NCI-H526 treated with DMSO at 0.1 percent for 48 hours (cell line): ENCODE measurements around the gene S1PR5.
"Not testable (repeated sequence)": the region's sequence is repeated elsewhere in the genome, so short reads cannot be mapped to it uniquely, and the experiment has no call there.

Source experiments
- DNase-seq: peaks from one replicate; lab custom pipeline; 2025; lab: John Stamatoyannopoulos, UW

The S1PR5 gene

DNA sequence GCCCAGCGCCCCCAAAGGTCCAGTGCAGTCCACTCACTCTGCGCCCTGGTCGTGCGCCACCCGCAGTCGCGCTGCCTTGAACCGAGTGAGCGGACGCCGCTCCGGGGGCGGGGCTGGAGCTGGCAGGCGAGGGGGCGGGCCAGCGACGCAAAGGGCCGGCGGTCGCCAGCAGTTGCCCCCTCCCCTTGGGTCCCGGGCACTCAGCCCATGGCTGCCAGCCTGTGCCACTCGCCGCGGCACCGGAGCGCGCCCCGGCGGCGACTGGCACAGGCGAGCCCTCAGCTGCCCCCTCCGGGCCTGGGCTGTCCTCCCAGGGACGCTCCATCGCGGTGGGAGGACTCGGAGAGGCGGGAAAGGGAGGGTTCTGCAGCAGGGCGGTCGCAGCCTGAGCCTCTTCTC is at the start of gene S1PR5:
Gene S1PR5 (minus strand): TSS at position 87 of the 399 bp plus-strand sequence. CDS start 2,436 bp downstream, outside the sequence.
- no peak for DNase-seq

- DNase-seq = no peak
These were observed 49.6 kb upstream of the S1PR5 start for GRCh38 chr19:10566658-10567410.

DNA sequence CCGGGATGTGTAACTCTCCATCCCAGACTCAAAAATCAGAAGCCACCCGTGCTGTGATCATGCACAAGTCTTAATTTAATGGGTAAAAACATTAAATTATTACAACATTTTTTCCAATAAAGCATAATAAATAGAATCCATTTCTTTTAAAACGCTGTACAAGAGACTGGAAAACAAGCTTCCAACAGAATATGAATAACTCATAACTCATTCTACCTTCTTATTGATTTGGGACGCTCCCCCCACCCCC is 49.1 kb upstream of the S1PR5 start:
- no peak for DNase-seq

DNA sequence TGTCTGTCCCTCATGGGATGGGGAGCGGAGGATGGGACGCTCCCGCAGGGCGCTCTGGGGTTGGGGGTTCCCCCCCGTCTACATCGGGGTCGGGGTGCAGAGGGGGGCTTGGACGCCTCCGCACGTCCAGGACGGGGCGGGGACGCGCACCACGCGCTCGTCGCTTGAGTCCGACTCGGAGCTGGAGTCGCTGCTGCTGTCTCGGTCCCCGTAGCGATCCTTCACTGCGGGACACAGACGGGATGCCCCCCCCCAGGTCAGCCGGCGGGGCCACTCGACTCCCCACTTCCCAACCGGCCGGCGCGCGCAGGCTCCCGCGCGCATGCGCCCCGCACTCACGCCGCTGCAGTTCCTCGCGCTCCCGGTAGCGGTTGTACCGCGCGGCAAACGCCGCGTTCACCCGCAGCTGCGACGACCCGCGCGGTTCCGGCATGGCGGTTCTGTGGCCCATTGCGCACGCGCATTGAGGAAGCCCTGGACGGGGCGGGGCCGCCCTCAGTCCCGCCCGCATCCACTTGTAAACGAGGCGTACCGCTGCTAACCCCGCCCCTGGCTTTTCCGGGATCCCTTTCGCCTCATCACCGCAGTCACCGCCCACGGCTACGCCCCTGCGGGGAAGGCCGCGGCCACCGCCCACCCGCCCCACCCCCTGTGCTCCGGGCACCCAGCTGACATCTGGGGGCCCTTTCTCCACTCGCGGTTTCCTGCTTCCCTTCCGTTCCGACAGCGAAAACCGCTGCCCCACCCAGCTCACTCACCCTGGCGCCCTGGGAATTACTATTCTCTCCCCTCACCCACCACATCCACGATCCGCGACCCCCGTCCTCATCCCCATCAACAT is 48.5 kb upstream of the S1PR5 start, which contains the start of gene KRI1:
Gene KRI1 (minus strand): TSS at position 444 of the 841 bp plus-strand sequence. CDS start 11 bp downstream, at position 433.
- peak; percentile 85 for DNase-seq

GRCh38 chr19:10565028-10565566 is 47.9 kb upstream of the S1PR5 start:
- no peak for DNase-seq

DNA sequence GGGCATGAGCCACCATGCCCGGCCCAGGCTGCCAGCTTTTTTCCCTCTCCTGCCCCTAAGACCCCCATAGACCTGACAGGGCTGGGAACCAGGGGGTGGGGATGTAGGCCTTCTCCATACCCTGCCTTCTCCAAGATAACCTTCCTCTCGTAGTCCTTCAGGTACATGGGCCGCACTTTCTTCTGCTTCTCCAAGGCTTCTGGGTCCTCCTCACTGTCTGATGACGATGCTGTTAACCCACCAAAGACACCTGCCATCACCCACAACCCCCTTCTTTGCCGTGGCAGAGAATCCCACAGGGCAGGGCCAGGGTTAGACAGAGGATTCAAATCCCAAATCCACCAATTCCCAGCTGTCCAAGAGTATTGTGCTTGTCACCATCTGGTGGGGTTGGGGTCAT is 45.4 kb upstream of the S1PR5 start:
- no peak for DNase-seq

DNA sequence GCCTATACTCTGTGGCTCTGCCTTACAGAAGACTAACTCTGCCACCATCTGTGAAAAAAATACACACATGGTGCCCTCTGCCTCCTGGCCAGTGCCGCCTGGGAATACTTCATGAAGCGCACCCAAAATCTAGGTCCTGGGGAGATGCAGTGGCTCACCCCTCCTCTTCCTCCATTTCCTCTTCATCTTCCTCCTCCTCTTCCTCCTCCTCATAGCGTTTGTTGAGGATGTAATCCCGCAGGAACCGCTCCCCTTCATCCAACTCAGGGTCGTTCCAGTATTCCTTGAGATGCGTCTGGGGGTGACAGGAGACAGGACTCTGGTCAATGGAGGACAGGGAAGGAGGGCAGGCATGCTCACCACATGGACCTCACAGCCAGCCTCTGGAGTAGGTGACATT is 42.9 kb upstream of the S1PR5 start:
- no peak for DNase-seq

DNA sequence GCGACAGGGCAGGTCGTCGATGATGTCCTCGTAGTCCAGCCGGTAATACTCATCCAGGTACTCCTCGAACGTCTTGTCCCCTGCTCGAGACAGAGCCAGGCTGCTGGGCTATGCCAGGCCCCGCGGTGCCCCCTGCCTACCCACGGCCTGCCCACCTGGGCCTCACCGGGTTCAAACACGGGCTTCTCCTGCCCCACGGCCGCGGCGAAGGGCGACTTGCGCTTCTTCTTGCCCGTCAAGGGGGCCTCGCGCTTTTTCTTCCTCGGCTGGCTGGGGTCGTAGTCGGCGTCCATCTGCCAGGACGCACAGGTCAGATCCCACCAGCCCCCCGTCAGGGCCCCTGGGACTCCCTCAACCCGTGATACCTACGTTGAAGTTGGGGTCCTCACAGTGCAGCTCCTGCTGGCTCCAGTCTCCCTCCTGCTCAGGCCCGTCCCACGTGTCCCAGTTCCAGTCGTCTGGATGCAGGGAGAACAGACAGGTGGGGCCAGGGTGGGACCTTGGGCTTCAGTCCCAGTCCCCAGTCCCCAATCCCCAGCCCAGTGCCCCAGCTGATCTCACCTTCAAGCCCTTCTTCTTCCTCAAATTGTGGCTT is 40.5 kb upstream of the S1PR5 start:
- DNase-seq = no peak

- DNase-seq = no peak
These were observed 38.3 kb upstream of the S1PR5 start for GRCh38 chr19:10555610-10555973.

- no peak for DNase-seq
These were observed 37.7 kb upstream of the S1PR5 start for GRCh38 chr19:10554760-10555609.

DNA sequence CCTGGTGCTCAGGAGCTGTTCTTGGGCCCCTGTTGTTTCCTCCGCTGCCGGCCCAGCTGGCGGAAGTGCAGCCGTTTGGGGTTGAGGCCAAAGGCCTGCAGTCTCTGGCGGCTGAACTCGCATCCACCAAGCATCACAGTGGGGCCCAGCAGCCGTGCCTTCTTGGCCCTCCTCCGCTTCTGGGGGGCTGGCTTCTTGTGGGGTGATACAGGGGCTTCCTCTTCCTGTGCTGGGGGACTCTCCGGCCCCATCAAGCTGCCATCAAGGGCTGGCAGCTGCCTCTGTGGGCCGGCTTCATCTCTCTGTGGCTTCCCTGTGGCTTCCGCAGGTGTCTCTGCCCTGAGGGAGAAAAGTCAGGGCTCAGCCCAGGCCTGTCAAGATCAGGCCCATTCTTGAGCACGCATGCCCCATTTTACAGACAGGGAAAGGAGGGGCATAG is 36.7 kb upstream of the S1PR5 start:
- no peak for DNase-seq

- no peak for DNase-seq
These were observed 35.9 kb upstream of the S1PR5 start for GRCh38 chr19:10553087-10553667.

DNA sequence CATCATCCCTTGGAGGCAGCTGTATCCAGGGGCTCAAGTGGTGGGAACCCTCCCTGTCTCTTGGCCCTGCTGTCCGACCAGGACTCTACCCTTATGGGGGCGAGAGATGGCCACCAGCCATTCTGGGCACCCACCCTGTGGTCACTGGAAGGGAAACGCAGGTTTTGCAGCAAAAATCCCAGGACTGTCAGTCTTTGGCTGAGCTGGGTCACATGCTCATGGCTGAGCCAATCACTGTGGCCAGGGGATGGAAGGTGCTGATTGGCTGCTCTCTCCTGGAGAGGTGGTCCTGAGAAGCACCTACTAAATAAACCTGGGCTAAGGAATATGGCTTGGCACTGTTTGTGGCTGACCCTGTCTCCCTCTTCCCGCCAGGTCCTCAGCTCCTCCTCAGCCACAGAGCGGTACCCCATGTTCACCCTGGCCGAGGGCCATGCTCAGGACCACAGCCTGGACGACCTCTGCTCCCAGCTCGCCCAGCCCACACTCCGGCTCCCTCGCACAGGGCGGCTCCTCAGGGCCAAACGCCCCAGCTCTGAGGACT is 35.3 kb upstream of the S1PR5 start:
- no peak for DNase-seq

DNA sequence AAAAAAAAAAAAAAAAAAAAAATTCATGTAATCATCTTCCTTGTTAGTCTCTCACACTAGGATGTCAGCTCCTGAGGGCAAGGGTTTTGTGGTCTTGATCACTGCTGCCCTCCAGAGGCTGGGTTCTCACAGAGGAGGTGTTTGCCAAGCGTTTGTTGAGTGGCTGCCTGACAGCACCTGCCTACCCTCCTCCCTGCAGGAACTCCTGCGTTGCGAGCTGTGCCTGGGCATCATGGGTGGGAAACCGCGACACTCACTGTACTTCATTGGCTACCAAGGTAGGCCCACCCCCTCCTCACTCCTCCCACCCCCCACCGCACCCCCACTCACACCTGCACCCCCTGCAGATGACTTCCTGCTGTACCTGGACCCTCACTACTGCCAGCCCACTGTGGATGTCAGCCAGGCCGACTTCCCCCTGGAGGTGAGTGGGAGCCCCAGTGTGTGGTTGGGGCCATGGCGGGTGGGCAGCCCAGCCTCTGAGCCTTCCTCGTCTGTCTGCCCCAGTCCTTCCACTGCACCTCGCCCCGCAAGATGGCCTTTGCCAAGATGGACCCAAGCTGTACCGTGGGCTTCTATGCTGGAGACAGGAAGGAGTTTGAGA is 34.6 kb upstream of the S1PR5 start:
- no peak for DNase-seq

GRCh38 chr19:10551006-10551405 is 33.8 kb upstream of the S1PR5 start:
- not testable (repeated sequence) for DNase-seq

- DNase-seq = no peak
These were observed 33.1 kb upstream of the S1PR5 start for GRCh38 chr19:10550336-10550735.

DNA sequence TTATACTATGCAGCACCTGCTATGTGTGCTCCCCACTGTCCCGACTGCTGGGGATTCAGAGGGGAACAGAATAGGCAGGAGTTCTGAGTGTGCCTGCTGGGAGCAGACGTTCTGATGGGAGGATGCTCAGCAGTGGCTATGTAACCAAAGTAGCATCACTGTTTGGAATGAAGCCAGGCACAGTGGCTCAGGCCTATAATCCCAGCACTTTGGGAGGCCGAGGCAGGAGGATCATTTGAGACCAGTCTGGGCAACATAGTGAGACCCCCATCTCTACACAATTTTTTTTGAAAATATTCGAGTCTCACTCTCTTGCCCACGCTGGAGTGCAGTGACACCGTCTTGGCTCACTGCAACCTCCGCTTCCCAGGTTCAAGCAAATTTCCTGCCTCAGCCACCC is 32.5 kb upstream of the S1PR5 start:
- no peak for DNase-seq

GRCh38 chr19:10548746-10549276 is 31.6 kb upstream of the S1PR5 start:
- no peak for DNase-seq

DNA sequence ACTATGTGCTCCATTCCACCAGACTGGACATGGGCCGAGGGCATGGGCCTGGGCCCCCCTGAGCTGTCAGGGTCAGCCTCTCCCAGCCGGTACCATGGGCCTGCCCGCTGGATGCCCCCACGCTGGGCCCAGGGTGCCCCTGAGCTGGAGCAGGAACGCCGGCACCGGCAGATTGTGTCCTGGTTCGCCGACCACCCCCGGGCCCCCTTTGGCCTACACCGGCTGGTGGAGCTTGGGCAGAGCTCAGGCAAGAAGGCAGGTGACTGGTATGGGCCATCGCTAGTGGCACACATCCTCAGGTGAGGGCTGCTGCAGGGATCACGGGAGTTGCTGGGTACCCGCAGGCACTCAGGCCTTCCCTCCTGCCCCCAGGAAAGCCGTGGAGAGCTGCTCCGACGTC is 29.6 kb upstream of the S1PR5 start:
- no peak for DNase-seq

DNA sequence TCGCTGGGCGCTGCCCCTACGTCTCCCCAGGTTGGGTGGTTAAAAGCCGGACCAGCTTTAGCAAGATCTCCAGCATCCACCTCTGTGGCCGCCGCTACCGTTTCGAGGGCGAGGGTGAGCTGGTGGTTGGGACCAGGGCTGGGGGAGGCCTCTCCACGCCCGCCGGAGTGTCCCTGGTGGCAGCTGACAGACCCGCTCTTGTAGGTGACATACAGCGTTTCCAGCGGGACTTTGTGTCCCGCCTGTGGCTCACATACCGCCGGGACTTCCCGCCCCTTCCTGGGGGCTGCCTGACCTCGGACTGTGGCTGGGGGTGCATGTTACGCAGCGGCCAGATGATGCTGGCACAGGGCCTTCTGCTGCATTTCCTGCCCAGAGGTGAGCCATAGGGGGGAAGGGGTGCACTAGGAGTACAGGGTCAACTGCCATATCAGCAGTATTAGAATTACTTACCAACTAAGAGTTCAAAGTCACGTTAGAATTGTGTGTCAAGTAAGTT is 27.6 kb upstream of the S1PR5 start:
- DNase-seq = no peak
